ENCODE measurements around the gene TMEM134. TPM values are rescaled to one million over a fixed set of nuclear protein-coding genes. Genes with fewer than 3 reads are reported as not detected.
"Not testable (repeated sequence)": the region's sequence is repeated elsewhere in the genome, so short reads cannot be mapped to it uniquely, and the experiment has no call there.

TMEM134 gene
- total RNA-seq, 1 donor from 2014 or later = 51.4 TPM

GRCh38 chr11:67482827-67483798, 14.1 kb upstream of the TMEM134 start, which contains the start of gene AIP:
Gene AIP, plus strand, starts transcription at chr11:67483026. Its CDS starts 133 bp downstream, at chr11:67483159.
- no peaks in the 10 kb centered on the region for H3K27me3 Mint-ChIP-seq (ENCODE audit: unreplicated experiment)
- peak within 1 kb of the TSS; percentile 90 for H3K4me3 Mint-ChIP-seq (ENCODE audit: unreplicated experiment)
- H3K36me3 Mint-ChIP-seq (ENCODE audit: unreplicated experiment) = no peaks in the 10 kb centered on the region
- H3K27ac Mint-ChIP-seq (ENCODE audit: unreplicated experiment) = peak within 1 kb of the TSS; percentile 99
- peak; percentile 99 for DNase-seq (ENCODE audit: extremely low spot score, unreplicated experiment)
- TF ChIP-seq, protein P1, sequence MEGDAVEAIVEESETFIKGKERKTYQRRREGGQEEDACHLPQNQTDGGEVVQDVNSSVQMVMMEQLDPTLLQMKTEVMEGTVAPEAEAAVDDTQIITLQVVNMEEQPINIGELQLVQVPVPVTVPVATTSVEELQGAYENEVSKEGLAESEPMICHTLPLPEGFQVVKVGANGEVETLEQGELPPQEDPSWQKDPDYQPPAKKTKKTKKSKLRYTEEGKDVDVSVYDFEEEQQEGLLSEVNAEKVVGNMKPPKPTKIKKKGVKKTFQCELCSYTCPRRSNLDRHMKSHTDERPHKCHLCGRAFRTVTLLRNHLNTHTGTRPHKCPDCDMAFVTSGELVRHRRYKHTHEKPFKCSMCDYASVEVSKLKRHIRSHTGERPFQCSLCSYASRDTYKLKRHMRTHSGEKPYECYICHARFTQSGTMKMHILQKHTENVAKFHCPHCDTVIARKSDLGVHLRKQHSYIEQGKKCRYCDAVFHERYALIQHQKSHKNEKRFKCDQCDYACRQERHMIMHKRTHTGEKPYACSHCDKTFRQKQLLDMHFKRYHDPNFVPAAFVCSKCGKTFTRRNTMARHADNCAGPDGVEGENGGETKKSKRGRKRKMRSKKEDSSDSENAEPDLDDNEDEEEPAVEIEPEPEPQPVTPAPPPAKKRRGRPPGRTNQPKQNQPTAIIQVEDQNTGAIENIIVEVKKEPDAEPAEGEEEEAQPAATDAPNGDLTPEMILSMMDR (IDR thresholded peaks at IDR 0.05) = peak; percentile 10
- no peaks in the 10 kb centered on the region for H3K9me3 Mint-ChIP-seq (ENCODE audit: unreplicated experiment)
- H3K4me1 Mint-ChIP-seq (ENCODE audit: unreplicated experiment) = peaks cover 37% of the 10 kb centered on the region

GRCh38 chr11:67482275-67482826, 13.3 kb upstream of the TMEM134 start:
- no peaks in the 10 kb centered on the region for H3K9me3 Mint-ChIP-seq (ENCODE audit: unreplicated experiment)
- H3K27me3 Mint-ChIP-seq (ENCODE audit: unreplicated experiment) = peaks cover under 1% of the 10 kb centered on the region
- DNase-seq (ENCODE audit: extremely low spot score, unreplicated experiment) = no peak
- H3K4me1 Mint-ChIP-seq (ENCODE audit: unreplicated experiment) = peaks cover 35% of the 10 kb centered on the region
- H3K27ac Mint-ChIP-seq (ENCODE audit: unreplicated experiment) = peak overlapping the region; percentile 99
- H3K4me3 Mint-ChIP-seq (ENCODE audit: unreplicated experiment) = peak overlapping the region; percentile 90
- TF ChIP-seq, protein P1 (IDR thresholded peaks at IDR 0.05) = no peak
- H3K36me3 Mint-ChIP-seq (ENCODE audit: unreplicated experiment) = no peaks in the 10 kb centered on the region

- not testable (repeated sequence) for H3K36me3 Mint-ChIP-seq (ENCODE audit: unreplicated experiment); H3K4me3 Mint-ChIP-seq (ENCODE audit: unreplicated experiment); H3K27me3 Mint-ChIP-seq (ENCODE audit: unreplicated experiment); H3K27ac Mint-ChIP-seq (ENCODE audit: unreplicated experiment); H3K9me3 Mint-ChIP-seq (ENCODE audit: unreplicated experiment); DNase-seq (ENCODE audit: extremely low spot score, unreplicated experiment); H3K4me1 Mint-ChIP-seq (ENCODE audit: unreplicated experiment)
Observed at GRCh38 chr11:67477344-67478050, 8.4 kb upstream of the TMEM134 start.

DNA sequence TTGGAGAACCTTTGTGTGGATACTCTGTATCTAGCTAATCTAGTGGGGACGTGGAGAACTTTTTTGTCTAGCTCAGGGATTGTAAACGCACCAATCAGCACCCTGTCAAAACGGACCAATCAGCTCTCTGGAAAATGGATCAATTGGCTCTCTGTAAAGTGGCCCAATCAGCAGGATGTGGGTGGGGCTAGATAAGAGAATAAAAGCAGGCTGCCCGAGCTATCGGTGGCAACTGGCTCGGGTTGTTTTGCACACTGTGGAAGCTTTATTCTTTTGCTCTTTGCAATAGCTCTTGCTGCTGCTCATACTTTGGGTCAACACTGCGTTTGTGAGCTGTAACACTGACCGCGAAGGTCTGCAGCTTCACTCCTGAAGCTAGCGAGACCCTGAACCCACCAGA, 7.6 kb upstream of the TMEM134 start:
- H3K27ac Mint-ChIP-seq (ENCODE audit: unreplicated experiment); H3K4me3 Mint-ChIP-seq (ENCODE audit: unreplicated experiment); H3K4me1 Mint-ChIP-seq (ENCODE audit: unreplicated experiment): not testable (repeated sequence)

GRCh38 chr11:67472882-67473281, 3.8 kb upstream of the TMEM134 start:
- H3K27me3 Mint-ChIP-seq (ENCODE audit: unreplicated experiment) = peaks cover 2% of the 10 kb centered on the region
- H3K9me3 Mint-ChIP-seq (ENCODE audit: unreplicated experiment) = no peaks in the 10 kb centered on the region
- H3K4me1 Mint-ChIP-seq (ENCODE audit: unreplicated experiment) = peaks cover 13% of the 10 kb centered on the region
- no peak overlapping the region for H3K27ac Mint-ChIP-seq (ENCODE audit: unreplicated experiment)
- H3K36me3 Mint-ChIP-seq (ENCODE audit: unreplicated experiment) = no peaks in the 10 kb centered on the region
- TF ChIP-seq, protein P1 (IDR thresholded peaks at IDR 0.05) = no peak
- H3K4me3 Mint-ChIP-seq (ENCODE audit: unreplicated experiment) = no peak overlapping the region
- DNase-seq (ENCODE audit: extremely low spot score, unreplicated experiment) = no peak

More for the DNA sequence above, 7.6 kb upstream of the TMEM134 start:
- H3K9me3 Mint-ChIP-seq (ENCODE audit: unreplicated experiment); H3K27me3 Mint-ChIP-seq (ENCODE audit: unreplicated experiment); DNase-seq (ENCODE audit: extremely low spot score, unreplicated experiment); H3K36me3 Mint-ChIP-seq (ENCODE audit: unreplicated experiment): not testable (repeated sequence)

Data from osteocyte (in vitro differentiated cells).